SW 1271 (cell line): ENCODE measurements around the gene KLK10.

Experiments used
- DNase-seq, 2 experiments: peaks; one replicate each; lab custom pipeline; 2025; lab: John Stamatoyannopoulos, UW

The KLK10 gene

GRCh38 chr19:51025809-51026553, 6.5 kb upstream of the KLK10 start:
- DNase-seq, result no peak

- DNase-seq, result no peak
These were observed 5.9 kb upstream of the KLK10 start for GRCh38 chr19:51025401-51025800.

GRCh38 chr19:51024924-51025323, 5.4 kb upstream of the KLK10 start:
- DNase-seq, result no peak

- DNase-seq, result no peak
These were observed 4.4 kb upstream of the KLK10 start for GRCh38 chr19:51023946-51024345.

- DNase-seq, result no peak
These were observed 3.0 kb upstream of the KLK10 start for GRCh38 chr19:51022526-51022925.

- peak in 1 of 2 experiments; percentile 59 for DNase-seq
These were observed 1.6 kb upstream of the KLK10 start for GRCh38 chr19:51020988-51021651.

- no peak for DNase-seq
These were observed 565 bp downstream of the KLK10 start for GRCh38 chr19:51018745-51019543.

GRCh38 chr19:51016798-51017683, 2.5 kb downstream of the KLK10 start:
- DNase-seq, result peak; percentile 36 to 70

GRCh38 chr19:51015691-51016267, 3.7 kb downstream of the KLK10 start:
- no peak for DNase-seq

- DNase-seq, result no peak
These were observed 5.3 kb downstream of the KLK10 start for GRCh38 chr19:51014242-51014641.

GRCh38 chr19:51012661-51013190, 6.8 kb downstream of the KLK10 start:
- DNase-seq, result no peak

- DNase-seq, result no peak
These were observed 9.3 kb downstream of the KLK10 start for GRCh38 chr19:51010066-51010795.

- no peak for DNase-seq
These were observed 10.2 kb downstream of the KLK10 start for GRCh38 chr19:51009061-51009891.

- DNase-seq, result no peak
These were observed 12.0 kb downstream of the KLK10 start for GRCh38 chr19:51007488-51007887.

GRCh38 chr19:51006406-51006805, 13.1 kb downstream of the KLK10 start:
- DNase-seq, result no peak

- no peak for DNase-seq
These were observed 14.3 kb downstream of the KLK10 start for GRCh38 chr19:51005248-51005647.

- DNase-seq, result no peak
These were observed 16.2 kb downstream of the KLK10 start for GRCh38 chr19:51003316-51003715.

- DNase-seq, result peak in 1 of 2 experiments; percentile 31
These were observed 16.8 kb downstream of the KLK10 start for GRCh38 chr19:51002542-51003311.

- DNase-seq, result no peak
These were observed 17.4 kb downstream of the KLK10 start for GRCh38 chr19:51002089-51002532.
